ENCODE data around the gene MCRIP2. TPM values are rescaled to one million over a fixed set of nuclear protein-coding genes. Genes with fewer than 3 reads are reported as not detected.

Gene MCRIP2
- total RNA-seq, 2 experiments from 2014 or later: 35.4 to 43.0 TPM

- H3K27ac Mint-ChIP-seq: no peak overlapping the region
- H3K4me3 Mint-ChIP-seq: no peak overlapping the region
- DNase-seq (no peak), ATAC-seq (ENCODE audit: low read depth) (no peak)
- H3K4me1 Mint-ChIP-seq: no peaks in the 10 kb centered on the region
- POLR2A ChIA-PET: no interaction called here
- no peaks in the 10 kb centered on the region for H3K36me3 Mint-ChIP-seq
- no peaks in the 10 kb centered on the region for H3K27me3 Mint-ChIP-seq
- no peaks in the 10 kb centered on the region for H3K9me3 Mint-ChIP-seq
These were observed 17.0 kb upstream of the MCRIP2 start for GRCh38 chr16:624526-625070.

- DNase-seq (no peak), ATAC-seq (ENCODE audit: low read depth) (no peak)
- Mint-ChIP-seq H3K36me3 (no peaks in the 10 kb centered on the region), H3K4me1 (no peaks in the 10 kb centered on the region), H3K27ac (no peak overlapping the region), H3K27me3 (no peaks in the 10 kb centered on the region), H3K4me3 (no peak overlapping the region), H3K9me3 (no peaks in the 10 kb centered on the region)
- POLR2A ChIA-PET: no interaction called here
These were observed 16.3 kb upstream of the MCRIP2 start for GRCh38 chr16:625117-625976.

GRCh38 chr16:625977-626765 is 15.5 kb upstream of the MCRIP2 start:
- no peaks in the 10 kb centered on the region for H3K36me3 Mint-ChIP-seq
- H3K27ac Mint-ChIP-seq: no peak overlapping the region
- ATAC-seq (ENCODE audit: low read depth) (no peak), DNase-seq (no peak)
- POLR2A ChIA-PET: no interaction called here
- no peaks in the 10 kb centered on the region for H3K9me3 Mint-ChIP-seq
- H3K4me1 Mint-ChIP-seq: no peaks in the 10 kb centered on the region
- no peaks in the 10 kb centered on the region for H3K27me3 Mint-ChIP-seq
- H3K4me3 Mint-ChIP-seq: no peak overlapping the region

- DNase-seq (no peak), ATAC-seq (ENCODE audit: low read depth) (no peak)
- Mint-ChIP-seq H3K4me3 (no peak overlapping the region), H3K36me3 (no peaks in the 10 kb centered on the region), H3K4me1 (no peaks in the 10 kb centered on the region), H3K9me3 (no peaks in the 10 kb centered on the region), H3K27me3 (no peaks in the 10 kb centered on the region), H3K27ac (no peak overlapping the region)
- POLR2A ChIA-PET: no interaction called here
These were observed 14.7 kb upstream of the MCRIP2 start for GRCh38 chr16:626787-627453.

- no peak overlapping the region for H3K27ac Mint-ChIP-seq
- POLR2A ChIA-PET: no interaction called here
- no peaks in the 10 kb centered on the region for H3K27me3 Mint-ChIP-seq
- no peaks in the 10 kb centered on the region for H3K4me1 Mint-ChIP-seq
- DNase-seq: no peak
- H3K36me3 Mint-ChIP-seq: no peaks in the 10 kb centered on the region
- H3K9me3 Mint-ChIP-seq: no peaks in the 10 kb centered on the region
- H3K4me3 Mint-ChIP-seq: no peak overlapping the region
- no peak for ATAC-seq (ENCODE audit: low read depth)
These were observed 14.0 kb upstream of the MCRIP2 start for GRCh38 chr16:627454-628239.

- no peak for DNase-seq
- H3K9me3 Mint-ChIP-seq: no peaks in the 10 kb centered on the region
- no peak overlapping the region for H3K4me3 Mint-ChIP-seq
- no peak overlapping the region for H3K27ac Mint-ChIP-seq
- no peaks in the 10 kb centered on the region for H3K4me1 Mint-ChIP-seq
- no peak for ATAC-seq (ENCODE audit: low read depth)
- no peaks in the 10 kb centered on the region for H3K36me3 Mint-ChIP-seq
- H3K27me3 Mint-ChIP-seq: no peaks in the 10 kb centered on the region
- POLR2A ChIA-PET: no interaction called here
These were observed 13.1 kb upstream of the MCRIP2 start for GRCh38 chr16:628321-629061.

GRCh38 chr16:629185-629832 is 12.3 kb upstream of the MCRIP2 start:
- ATAC-seq (ENCODE audit: low read depth) (no peak), DNase-seq (no peak)
- H3K4me3 Mint-ChIP-seq: no peak overlapping the region
- POLR2A ChIA-PET: no interaction called here
- H3K4me1 Mint-ChIP-seq: no peaks in the 10 kb centered on the region
- H3K27me3 Mint-ChIP-seq: no peaks in the 10 kb centered on the region
- no peaks in the 10 kb centered on the region for H3K36me3 Mint-ChIP-seq
- no peak overlapping the region for H3K27ac Mint-ChIP-seq
- no peaks in the 10 kb centered on the region for H3K9me3 Mint-ChIP-seq

GRCh38 chr16:629833-630248 is 11.8 kb upstream of the MCRIP2 start:
- H3K27me3 Mint-ChIP-seq: no peaks in the 10 kb centered on the region

GRCh38 chr16:630249-630814 is 11.3 kb upstream of the MCRIP2 start:
- H3K27me3 Mint-ChIP-seq: no peaks in the 10 kb centered on the region

More at GRCh38 chr16:629833-630248, 11.8 kb upstream of the MCRIP2 start:
- H3K27ac Mint-ChIP-seq: no peak overlapping the region
- H3K4me3 Mint-ChIP-seq: no peak overlapping the region
- peaks cover under 1% of the 10 kb centered on the region for H3K4me1 Mint-ChIP-seq
- H3K9me3 Mint-ChIP-seq: no peaks in the 10 kb centered on the region
- H3K36me3 Mint-ChIP-seq: no peaks in the 10 kb centered on the region
- ATAC-seq (ENCODE audit: low read depth) (no peak), DNase-seq (no peak)
- POLR2A ChIA-PET: no interaction called here

GRCh38 chr16:630815-631405 is 10.7 kb upstream of the MCRIP2 start, which contains the start of gene WFIKKN1:
TSS of gene WFIKKN1 (plus strand) at chr16:630985. CDS start at chr16:631254, 269 bp downstream.
- H3K9me3 Mint-ChIP-seq: no peaks in the 10 kb centered on the region
- H3K36me3 Mint-ChIP-seq: no peaks in the 10 kb centered on the region
- no peaks in the 10 kb centered on the region for H3K27me3 Mint-ChIP-seq
- peaks cover 1% of the 10 kb centered on the region for H3K4me1 Mint-ChIP-seq
- POLR2A ChIA-PET: no interaction called here
- DNase-seq (no peak), ATAC-seq (ENCODE audit: low read depth) (no peak)
- no peak within 1 kb of the TSS for H3K4me3 Mint-ChIP-seq
- no peak within 1 kb of the TSS for H3K27ac Mint-ChIP-seq

More at GRCh38 chr16:630249-630814, 11.3 kb upstream of the MCRIP2 start:
- H3K4me1 Mint-ChIP-seq: peaks cover 1% of the 10 kb centered on the region
- no peak for DNase-seq
- ATAC-seq (ENCODE audit: low read depth): no peak
- H3K36me3 Mint-ChIP-seq: no peaks in the 10 kb centered on the region
- H3K27ac Mint-ChIP-seq: no peak overlapping the region
- POLR2A ChIA-PET: no interaction called here
- no peaks in the 10 kb centered on the region for H3K9me3 Mint-ChIP-seq
- H3K4me3 Mint-ChIP-seq: no peak overlapping the region

- Mint-ChIP-seq H3K36me3 (no peaks in the 10 kb centered on the region), H3K4me1 (peaks cover 6% of the 10 kb centered on the region), H3K9me3 (no peaks in the 10 kb centered on the region), H3K4me3 (no peak overlapping the region), H3K27ac (no peak overlapping the region), H3K27me3 (no peaks in the 10 kb centered on the region)
- POLR2A ChIA-PET: no interaction called here
- DNase-seq (no peak), ATAC-seq (ENCODE audit: low read depth) (no peak)
These were observed 9.7 kb upstream of the MCRIP2 start for GRCh38 chr16:631808-632358.
